ENCODE measurements around the gene DAPP1. TPM values are rescaled to one million over a fixed set of nuclear protein-coding genes. Genes with fewer than 3 reads are reported as not detected.

Gene DAPP1
- total and polyA plus RNA-seq, 10 of the 15 experiments (the other 5 are each of a cell fraction or from before 2014, with no cell fraction given): 46.5 to 147 (median 74.2) TPM

DNA sequence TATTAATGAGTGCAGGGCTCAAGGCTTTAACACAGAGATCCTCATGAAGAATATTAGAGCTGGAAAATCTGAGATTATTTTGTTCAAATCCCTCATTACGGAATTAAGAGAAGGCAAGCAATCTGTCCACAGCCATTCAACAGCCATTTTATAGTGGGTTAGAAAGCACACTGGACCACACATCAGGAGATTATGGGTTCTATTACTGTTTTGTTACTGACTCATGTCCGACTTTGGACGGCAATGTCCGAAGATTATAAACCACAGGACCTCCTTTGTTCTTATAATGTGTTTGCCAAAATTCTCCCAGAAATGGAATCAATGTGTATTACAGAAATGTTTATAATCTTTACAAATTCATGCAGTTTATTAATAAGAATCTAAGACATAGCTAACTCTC, 69.5 kb downstream of the DAPP1 start:
- ChIA-PET RAD21 (ENCODE audit: unreplicated experiment) (interaction anchor here (2.4 to 3.9 kb wide), 2 partner anchors 72 to 76 kb away, joined by 8 to 98 read pairs; no protein-coding TSS in a partner anchor), SMC1A (ENCODE audit: uncharacterized antibody, unreplicated experiment) (interaction anchor here (1.1 to 4.4 kb wide), 5 partner anchors 40 to 323 kb away, joined by 3 to 75 read pairs (median 12); partner anchors contain the start of genes DAPP1 and TRMT10A), POLR2A (interaction anchor here (0.8 to 1.1 kb wide), 2 partner anchors 20 to 74 kb away, joined by 3 to 4 read pairs; no protein-coding TSS in a partner anchor), CTCF (interaction anchor here (0.6 to 3.1 kb wide), 11 partner anchors 35 to 782 kb away, joined by 3 to 167 read pairs (median 6); partner anchors contain the start of genes DNAJB14 and TRMT10A)
- Histone ChIP-seq H3K9ac (ENCODE audit: control insufficient read depth, insufficient read depth, low read length) (no peak overlapping the region), H3K36me3 (ENCODE audit: control insufficient read depth in 2 of 2, insufficient read depth in 2 of 2, low read length in 1 of 2) (peaks cover 0 to 6% of the 10 kb centered on the region in 2 experiments; a peak in 1 of 4 replicates), H3K4me1 (ENCODE audit: control insufficient read depth, insufficient read depth, low read length) (no peaks in the 10 kb centered on the region), H3K27me3 (replicated peaks in 1 of 2; ENCODE audit: control insufficient read depth in 2 of 2, insufficient read depth in 2 of 2, low read length in 1 of 2) (no peaks in the 10 kb centered on the region), H4K20me1 (ENCODE audit: control insufficient read depth, insufficient read depth) (no peaks in the 10 kb centered on the region), H3K4me2 (ENCODE audit: control insufficient read depth, insufficient read depth) (no peak overlapping the region), H3K9me3 (replicated peaks; ENCODE audit: control insufficient read depth, insufficient read depth, low read length) (no peaks in the 10 kb centered on the region), H3K27ac (ENCODE audit: control insufficient read depth, insufficient read depth) (no peak overlapping the region), H2AFZ (ENCODE audit: control insufficient read depth, low read depth, low read length) (no peak overlapping the region), H3K4me3 (no peak overlapping the region), H3K79me2 (ENCODE audit: control insufficient read depth, insufficient read depth, low read length) (peaks cover 7% of the 10 kb centered on the region; the same call in 1 of the 2 replicates)
- in situ Hi-C loops (cut with MboI) (no loop called here), intact Hi-C loops (cut with micrococcal nuclease; ENCODE audit: unreplicated experiment) (loop anchor here (5.0 to 10.0 kb wide), 2 partner anchors 161 to 176 kb away; no protein-coding TSS in a partner anchor)
- ATAC-seq: no peak
- no peak for DNase-seq (ENCODE audit: low read depth, low spot score)
- WGBS (ENCODE audit: insufficient coverage, insufficient replicate concordance, low lambda C conversion rate, missing lambda C conversion rate): 95% methylated on average over 4 of the region's 4 CpGs
- no TSS peak for BruUV-seq (replicated peaks)
- FAIRE-seq: no peak
- TF ChIP-seq MTA3 (IDR thresholded peaks at IDR 0.05; ENCODE audit: borderline replicate concordance, low read length) (no peak), NKRF (conservative IDR thresholded peaks at IDR 0.05) (no peak), SREBF2 (IDR thresholded peaks at IDR 0.05; ENCODE audit: low read length) (no peak), CHD1 (IDR thresholded peaks at IDR 0.05; ENCODE audit: low read depth, low read length) (no peak), RELA (IDR thresholded peaks at IDR 0.05; ENCODE audit: borderline replicate concordance, partially characterized antibody) (no peak), ZNF207 (IDR thresholded peaks at IDR 0.05; ENCODE audit: borderline replicate concordance) (no peak), MYC (IDR thresholded peaks at IDR 0.05; ENCODE audit: insufficient read depth, insufficient read length, insufficient replicate concordance, low read length, severe bottlenecking) (no peak), ZBTB11 (CRISPR knock-in tag; IDR thresholded peaks at IDR 0.05) (no peak), BMI1 (IDR thresholded peaks at IDR 0.05; ENCODE audit: borderline replicate concordance) (no peak), MTA2 (IDR thresholded peaks at IDR 0.05; ENCODE audit: low read depth) (no peak)
- TF ChIP-seq, protein P1, sequence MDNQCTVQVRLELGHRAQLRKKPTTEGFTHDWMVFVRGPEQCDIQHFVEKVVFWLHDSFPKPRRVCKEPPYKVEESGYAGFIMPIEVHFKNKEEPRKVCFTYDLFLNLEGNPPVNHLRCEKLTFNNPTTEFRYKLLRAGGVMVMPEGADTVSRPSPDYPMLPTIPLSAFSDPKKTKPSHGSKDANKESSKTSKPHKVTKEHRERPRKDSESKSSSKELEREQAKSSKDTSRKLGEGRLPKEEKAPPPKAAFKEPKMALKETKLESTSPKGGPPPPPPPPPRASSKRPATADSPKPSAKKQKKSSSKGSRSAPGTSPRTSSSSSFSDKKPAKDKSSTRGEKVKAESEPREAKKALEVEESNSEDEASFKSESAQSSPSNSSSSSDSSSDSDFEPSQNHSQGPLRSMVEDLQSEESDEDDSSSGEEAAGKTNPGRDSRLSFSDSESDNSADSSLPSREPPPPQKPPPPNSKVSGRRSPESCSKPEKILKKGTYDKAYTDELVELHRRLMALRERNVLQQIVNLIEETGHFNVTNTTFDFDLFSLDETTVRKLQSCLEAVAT (IDR thresholded peaks at IDR 0.05): no peak
- TF ChIP-seq, protein P2, sequence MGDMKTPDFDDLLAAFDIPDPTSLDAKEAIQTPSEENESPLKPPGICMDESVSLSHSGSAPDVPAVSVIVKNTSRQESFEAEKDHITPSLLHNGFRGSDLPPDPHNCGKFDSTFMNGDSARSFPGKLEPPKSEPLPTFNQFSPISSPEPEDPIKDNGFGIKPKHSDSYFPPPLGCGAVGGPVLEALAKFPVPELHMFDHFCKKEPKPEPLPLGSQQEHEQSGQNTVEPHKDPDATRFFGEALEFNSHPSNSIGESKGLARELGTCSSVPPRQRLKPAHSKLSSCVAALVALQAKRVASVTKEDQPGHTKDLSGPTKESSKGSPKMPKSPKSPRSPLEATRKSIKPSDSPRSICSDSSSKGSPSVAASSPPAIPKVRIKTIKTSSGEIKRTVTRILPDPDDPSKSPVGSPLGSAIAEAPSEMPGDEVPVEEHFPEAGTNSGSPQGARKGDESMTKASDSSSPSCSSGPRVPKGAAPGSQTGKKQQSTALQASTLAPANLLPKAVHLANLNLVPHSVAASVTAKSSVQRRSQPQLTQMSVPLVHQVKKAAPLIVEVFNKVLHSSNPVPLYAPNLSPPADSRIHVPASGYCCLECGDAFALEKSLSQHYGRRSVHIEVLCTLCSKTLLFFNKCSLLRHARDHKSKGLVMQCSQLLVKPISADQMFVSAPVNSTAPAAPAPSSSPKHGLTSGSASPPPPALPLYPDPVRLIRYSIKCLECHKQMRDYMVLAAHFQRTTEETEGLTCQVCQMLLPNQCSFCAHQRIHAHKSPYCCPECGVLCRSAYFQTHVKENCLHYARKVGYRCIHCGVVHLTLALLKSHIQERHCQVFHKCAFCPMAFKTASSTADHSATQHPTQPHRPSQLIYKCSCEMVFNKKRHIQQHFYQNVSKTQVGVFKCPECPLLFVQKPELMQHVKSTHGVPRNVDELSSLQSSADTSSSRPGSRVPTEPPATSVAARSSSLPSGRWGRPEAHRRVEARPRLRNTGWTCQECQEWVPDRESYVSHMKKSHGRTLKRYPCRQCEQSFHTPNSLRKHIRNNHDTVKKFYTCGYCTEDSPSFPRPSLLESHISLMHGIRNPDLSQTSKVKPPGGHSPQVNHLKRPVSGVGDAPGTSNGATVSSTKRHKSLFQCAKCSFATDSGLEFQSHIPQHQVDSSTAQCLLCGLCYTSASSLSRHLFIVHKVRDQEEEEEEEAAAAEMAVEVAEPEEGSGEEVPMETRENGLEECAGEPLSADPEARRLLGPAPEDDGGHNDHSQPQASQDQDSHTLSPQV (IDR thresholded peaks at IDR 0.05): no peak
